Measurements from ENCODE around the gene ABHD8.

ABHD8 gene

DNA sequence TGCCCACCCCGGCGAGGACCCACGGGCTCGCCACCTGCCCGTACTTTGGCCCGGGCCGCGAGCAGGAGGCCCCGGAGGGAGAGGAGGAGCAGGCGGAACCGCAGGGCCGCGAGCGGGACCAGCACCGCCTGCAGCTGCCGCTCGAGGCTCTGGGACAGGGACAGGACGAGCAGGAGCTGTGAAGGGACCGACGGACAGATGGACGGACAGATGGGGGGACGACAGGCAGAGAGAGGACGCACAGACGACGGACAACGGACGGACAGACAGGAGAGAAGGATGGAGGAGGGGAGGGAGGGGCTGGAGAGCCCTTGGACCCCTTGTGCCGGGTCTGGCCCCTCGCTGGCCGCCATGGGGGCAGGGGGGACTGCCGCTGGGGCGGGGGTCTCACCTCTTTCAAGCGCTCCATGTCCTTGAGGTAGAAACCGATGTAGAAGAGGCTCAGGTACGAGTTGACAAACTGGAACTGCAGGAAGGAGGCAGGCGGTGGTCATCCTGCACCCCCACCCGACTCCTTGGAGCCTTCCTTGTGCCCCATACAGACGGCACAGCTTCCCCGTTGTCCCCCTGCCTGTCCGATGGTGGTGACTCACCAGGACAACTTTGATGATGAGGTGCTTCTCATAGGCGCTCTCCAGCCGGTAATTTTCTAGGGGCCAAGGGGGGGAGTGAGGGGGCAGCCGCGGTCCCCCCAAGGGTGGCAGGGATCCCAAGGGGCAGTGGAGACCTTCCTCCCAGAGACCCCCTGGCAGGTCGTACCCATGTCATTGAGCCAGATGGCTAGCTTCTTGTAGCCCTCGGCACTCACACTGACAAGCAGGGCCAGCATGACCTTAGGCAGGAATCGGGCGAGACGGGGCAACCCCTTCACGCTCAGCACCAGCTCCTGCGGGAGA is 26.4 kb upstream of the ABHD8 start:
- TF ChIP-seq, protein P1, sequence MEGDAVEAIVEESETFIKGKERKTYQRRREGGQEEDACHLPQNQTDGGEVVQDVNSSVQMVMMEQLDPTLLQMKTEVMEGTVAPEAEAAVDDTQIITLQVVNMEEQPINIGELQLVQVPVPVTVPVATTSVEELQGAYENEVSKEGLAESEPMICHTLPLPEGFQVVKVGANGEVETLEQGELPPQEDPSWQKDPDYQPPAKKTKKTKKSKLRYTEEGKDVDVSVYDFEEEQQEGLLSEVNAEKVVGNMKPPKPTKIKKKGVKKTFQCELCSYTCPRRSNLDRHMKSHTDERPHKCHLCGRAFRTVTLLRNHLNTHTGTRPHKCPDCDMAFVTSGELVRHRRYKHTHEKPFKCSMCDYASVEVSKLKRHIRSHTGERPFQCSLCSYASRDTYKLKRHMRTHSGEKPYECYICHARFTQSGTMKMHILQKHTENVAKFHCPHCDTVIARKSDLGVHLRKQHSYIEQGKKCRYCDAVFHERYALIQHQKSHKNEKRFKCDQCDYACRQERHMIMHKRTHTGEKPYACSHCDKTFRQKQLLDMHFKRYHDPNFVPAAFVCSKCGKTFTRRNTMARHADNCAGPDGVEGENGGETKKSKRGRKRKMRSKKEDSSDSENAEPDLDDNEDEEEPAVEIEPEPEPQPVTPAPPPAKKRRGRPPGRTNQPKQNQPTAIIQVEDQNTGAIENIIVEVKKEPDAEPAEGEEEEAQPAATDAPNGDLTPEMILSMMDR (IDR thresholded peaks at IDR 0.05; ENCODE audit: borderline replicate concordance, control extremely low read depth, extremely low read depth, insufficient read depth, missing control alignments) = no peak

DNA sequence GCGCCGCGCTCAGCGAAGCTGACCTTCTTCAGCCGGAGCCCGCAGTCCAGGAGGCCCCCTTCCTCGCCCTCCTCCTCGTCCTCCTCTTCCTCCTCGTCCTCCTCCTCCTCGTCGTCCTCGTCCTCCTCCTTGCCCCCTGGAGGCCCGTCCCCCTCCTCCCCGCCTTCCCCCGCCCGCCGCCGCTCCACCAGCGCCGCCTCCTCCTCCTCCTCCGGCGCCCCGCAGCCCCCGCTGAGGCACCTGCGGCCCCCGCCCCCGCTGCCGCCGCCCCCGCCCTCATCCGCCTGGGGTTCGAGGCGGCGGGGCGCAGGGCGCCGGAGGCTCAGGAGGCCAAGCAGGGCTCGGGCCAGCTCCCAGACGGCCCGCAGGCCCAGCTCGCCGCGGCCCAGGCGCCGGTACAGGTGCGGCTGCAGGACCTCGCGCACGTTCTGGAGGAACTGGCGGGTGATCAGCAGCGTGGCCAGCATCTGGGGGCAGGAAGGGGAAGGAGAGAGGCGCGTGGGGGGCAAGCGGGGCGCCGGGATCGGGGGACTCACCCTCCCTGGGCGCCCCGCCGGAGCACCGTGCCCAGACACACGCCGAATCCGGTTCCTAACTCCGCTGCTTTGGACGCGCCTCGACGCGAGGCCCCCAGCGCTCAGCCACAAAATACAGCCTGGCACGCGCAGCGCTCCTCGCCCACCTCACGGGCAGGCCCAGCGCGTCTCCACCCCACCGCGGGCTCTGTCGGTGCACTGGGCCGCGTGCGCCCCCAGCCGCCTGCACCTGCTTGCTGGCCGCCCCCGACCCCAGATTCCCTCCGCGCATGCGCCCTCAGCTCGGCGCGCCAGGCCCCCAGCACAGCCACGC is 25.5 kb upstream of the ABHD8 start:
- in situ Hi-C loops (cut with MboI; ENCODE audit: low sequenced_read_pairs, unreplicated experiment) = no loop called here
- peak; percentile 66 for DNase-seq (ENCODE audit: low spot score)
- TF ChIP-seq, protein P1 (IDR thresholded peaks at IDR 0.05; ENCODE audit: borderline replicate concordance, control extremely low read depth, extremely low read depth, insufficient read depth, missing control alignments) = no peak

More for the DNA sequence above, 26.4 kb upstream of the ABHD8 start:
- in situ Hi-C loops (cut with MboI; ENCODE audit: low sequenced_read_pairs, unreplicated experiment) = no loop called here
- no peak for DNase-seq (ENCODE audit: low spot score)

DNA sequence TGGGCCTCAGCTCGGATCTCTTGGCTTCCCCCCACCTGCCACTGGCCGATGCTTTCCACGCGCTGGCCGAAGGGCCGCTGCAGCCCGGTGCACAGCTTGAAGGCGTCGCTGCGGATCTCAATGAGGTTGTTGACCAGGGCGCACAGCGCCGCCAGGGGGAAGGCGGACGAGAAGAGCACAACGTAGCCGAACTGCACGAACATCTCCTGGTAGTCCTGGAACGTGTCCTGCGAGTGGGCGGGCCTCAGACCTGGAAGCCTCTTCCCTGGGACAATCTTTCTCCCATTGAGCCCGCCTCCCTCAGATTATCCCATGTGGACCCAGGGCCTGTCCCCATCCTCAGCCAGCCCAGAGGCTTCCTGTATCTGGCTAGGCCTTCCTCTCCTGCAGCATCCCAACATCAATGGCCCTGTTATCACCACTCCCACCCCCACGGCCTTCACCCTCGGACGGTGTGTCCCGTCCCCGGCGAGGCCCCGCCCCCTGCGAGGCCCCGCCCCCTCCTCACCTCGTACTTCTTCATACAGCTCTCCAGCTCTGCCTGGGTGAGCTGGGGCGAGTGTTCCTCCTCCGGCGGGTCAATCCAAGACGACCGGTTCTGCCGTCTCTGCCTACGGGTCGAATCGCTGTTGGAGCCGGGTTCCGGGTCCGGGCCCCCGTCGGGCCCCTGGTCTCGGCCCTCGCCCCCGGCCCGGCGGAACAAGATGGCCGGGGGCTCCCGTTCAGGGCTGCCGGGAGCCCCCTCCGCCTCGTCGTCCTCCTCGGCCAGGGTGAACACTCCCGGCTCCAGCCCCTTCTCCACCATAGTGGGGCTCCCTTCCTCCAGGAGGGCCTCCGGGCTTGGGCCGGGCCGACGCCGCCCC is 24.7 kb upstream of the ABHD8 start:
- DNase-seq (ENCODE audit: low spot score) = peak; percentile 87
- in situ Hi-C loops (cut with MboI; ENCODE audit: low sequenced_read_pairs, unreplicated experiment) = no loop called here
- TF ChIP-seq, protein P1 (IDR thresholded peaks at IDR 0.05; ENCODE audit: borderline replicate concordance, control extremely low read depth, extremely low read depth, insufficient read depth, missing control alignments) = no peak

DNA sequence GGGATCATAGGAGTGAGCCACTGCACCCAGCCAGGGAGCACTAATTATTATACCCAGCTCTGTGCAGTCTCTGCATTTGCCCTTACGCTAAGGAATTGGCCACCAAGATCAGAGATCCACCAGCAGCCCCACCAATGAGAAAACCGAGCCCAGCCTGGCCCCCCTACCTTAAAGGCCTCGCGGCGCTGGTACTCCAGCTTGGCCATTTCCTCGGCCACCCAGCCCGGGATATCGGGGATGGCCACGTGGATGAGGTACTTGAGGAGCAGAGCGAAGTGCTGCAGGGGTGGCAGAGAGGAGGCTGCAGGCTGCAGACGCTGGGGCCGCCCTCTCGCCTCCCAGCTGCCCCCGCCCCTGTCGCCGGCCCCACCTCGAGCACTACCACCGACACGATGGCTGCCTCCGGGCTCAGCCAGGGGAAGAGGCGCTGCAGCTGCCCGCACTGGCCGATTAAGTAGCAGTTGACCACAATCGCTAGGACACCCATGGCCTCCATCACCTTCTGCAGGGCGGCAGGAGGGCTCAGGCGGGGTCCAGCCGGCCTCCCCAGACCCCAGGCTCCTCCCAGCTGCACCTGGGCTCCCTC is 23.9 kb upstream of the ABHD8 start:
- in situ Hi-C loops (cut with MboI; ENCODE audit: low sequenced_read_pairs, unreplicated experiment) = no loop called here
- DNase-seq (ENCODE audit: low spot score) = no peak

DNA sequence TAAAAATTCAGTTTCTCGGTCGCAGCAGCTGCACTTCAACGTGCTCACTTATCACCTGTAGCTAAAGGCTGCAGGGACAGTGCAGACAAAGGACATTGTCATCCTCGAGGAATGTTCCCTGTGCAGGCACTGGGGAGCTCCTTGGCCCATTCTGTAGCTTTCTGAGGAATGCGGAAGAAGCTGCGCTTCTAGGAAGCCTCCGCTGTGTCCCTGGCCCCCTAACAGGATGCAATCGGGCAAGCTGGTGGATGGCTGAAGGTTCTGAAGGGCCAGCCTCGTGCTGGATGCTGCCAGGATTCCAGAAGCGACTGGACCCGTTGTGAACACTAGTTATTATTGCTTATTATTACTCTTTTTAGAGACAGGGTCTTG is 23.4 kb upstream of the ABHD8 start:
- in situ Hi-C loops (cut with MboI; ENCODE audit: low sequenced_read_pairs, unreplicated experiment) = no loop called here
- TF ChIP-seq, protein P1 (IDR thresholded peaks at IDR 0.05; ENCODE audit: borderline replicate concordance, control extremely low read depth, extremely low read depth, insufficient read depth, missing control alignments) = no peak
- no peak for DNase-seq (ENCODE audit: low spot score)

More for the DNA sequence above, 23.9 kb upstream of the ABHD8 start:
- TF ChIP-seq, protein P1 (IDR thresholded peaks at IDR 0.05; ENCODE audit: borderline replicate concordance, control extremely low read depth, extremely low read depth, insufficient read depth, missing control alignments) = no peak
